ENCODE measurements around the gene KAZN.

KAZN gene

DNA sequence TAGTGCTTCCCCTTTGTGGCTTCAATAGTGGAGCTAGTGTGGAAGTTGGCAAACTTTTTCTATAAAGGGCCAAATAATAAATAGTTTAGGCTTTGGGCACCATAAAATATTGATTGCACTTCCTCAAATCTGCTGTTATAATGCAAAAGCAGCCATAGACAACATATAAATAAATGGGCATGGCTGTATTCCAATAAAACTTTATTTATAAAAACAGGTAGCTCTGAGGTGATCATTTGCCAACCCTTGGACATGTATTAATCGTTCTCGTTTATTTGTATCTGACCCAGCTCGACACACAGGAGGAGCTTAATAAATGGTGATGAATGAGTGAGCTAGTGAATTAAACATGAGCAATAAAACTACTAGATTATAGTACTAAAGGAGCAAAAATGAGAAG, 13.3 kb downstream of the KAZN start:
- Histone ChIP-seq H3K79me1 (replicated peaks; ENCODE audit: low read length, poor library complexity, severe bottlenecking) (no peaks in the 10 kb centered on the region), H4K91ac (ENCODE audit: low read length) (no peak overlapping the region), H3K36me3 (ENCODE audit: control insufficient read depth in 1 of 2, insufficient read depth in 2 of 2, low read depth in 1 of 2, low read length in 2 of 2) (no peaks in the 10 kb centered on the region), H3K23ac (ENCODE audit: low read length in 2 of 2) (no peak overlapping the region), H3K27me3 (ENCODE audit: control insufficient read depth in 1 of 2, insufficient read depth in 1 of 2, low read length in 2 of 2) (no peaks in the 10 kb centered on the region), H3K4me3 (ENCODE audit: insufficient read depth in 1 of 2, low read depth in 1 of 2, low read length in 2 of 2) (no peak overlapping the region), H3K9ac (ENCODE audit: low read length) (no peak overlapping the region), H2BK5ac (ENCODE audit: low read depth, low read length, poor library complexity, severe bottlenecking) (no peak overlapping the region), H3K4ac (ENCODE audit: low read depth in 1 of 2, low read length in 2 of 2) (no peak overlapping the region), H3K18ac (ENCODE audit: low read depth in 1 of 2, low read length in 2 of 2) (no peak overlapping the region), H2BK15ac (ENCODE audit: low read depth, poor library complexity, severe bottlenecking) (no peak overlapping the region), H3K14ac (ENCODE audit: low read length in 2 of 2) (no peak overlapping the region), H3K4me2 (ENCODE audit: low read length, poor library complexity, severe bottlenecking) (no peak overlapping the region), H2AK5ac (ENCODE audit: low read length, severe bottlenecking) (no peak overlapping the region), H3K27ac (ENCODE audit: low read length, poor library complexity, severe bottlenecking) (no peak overlapping the region), H2BK120ac (ENCODE audit: low read depth, low read length) (no peak overlapping the region), H2AFZ (ENCODE audit: low read depth, low read length) (no peak overlapping the region), H4K8ac (ENCODE audit: low read length) (no peak overlapping the region), H2BK12ac (ENCODE audit: low read length in 2 of 2) (no peak overlapping the region), H3K9me3 (ENCODE audit: control insufficient read depth, low read length) (no peaks in the 10 kb centered on the region), H3K4me1 (ENCODE audit: control insufficient read depth, insufficient read depth, low read depth, low read length) (no peaks in the 10 kb centered on the region)
- no peak for DNase-seq
- WGBS: 89% methylated on average over 3 of the region's 3 CpGs

DNA sequence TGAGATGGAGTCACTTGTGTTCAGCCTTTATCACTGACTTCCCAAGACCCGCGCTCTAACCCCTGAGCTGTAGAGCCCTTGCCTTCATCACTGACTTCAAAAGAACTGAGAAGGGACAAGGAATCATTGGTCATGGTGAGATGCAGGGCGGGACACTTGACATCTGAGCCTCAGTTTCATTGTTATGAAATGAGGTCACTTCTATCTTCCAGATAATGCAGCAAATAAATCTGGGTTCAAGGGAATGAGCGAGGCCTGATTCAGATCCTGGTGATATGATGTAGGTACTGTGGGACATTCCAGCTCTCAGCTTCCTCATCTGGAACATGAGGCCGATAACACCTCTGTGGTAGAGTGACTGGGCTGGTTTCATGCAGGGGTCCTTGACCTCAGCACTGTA, 13.8 kb downstream of the KAZN start:
- H3K14ac ChIP-seq (ENCODE audit: low read length in 2 of 2): no peak overlapping the region
- no peak overlapping the region for H2BK5ac ChIP-seq (ENCODE audit: low read depth, low read length, poor library complexity, severe bottlenecking)
- no peaks in the 10 kb centered on the region for H3K27me3 ChIP-seq (ENCODE audit: control insufficient read depth in 1 of 2, insufficient read depth in 1 of 2, low read length in 2 of 2)
- no peaks in the 10 kb centered on the region for H3K4me1 ChIP-seq (ENCODE audit: control insufficient read depth, insufficient read depth, low read depth, low read length)
- 81% methylated on average over 5 of the region's 5 CpGs for WGBS
- DNase-seq: no peak
- no peak overlapping the region for H3K4me2 ChIP-seq (ENCODE audit: low read length, poor library complexity, severe bottlenecking)
- H3K36me3 ChIP-seq (ENCODE audit: control insufficient read depth in 1 of 2, insufficient read depth in 2 of 2, low read depth in 1 of 2, low read length in 2 of 2): no peaks in the 10 kb centered on the region
- no peak overlapping the region for H2AFZ ChIP-seq (ENCODE audit: low read depth, low read length)
- no peak overlapping the region for H3K23ac ChIP-seq (ENCODE audit: low read length in 2 of 2)
- no peaks in the 10 kb centered on the region for H3K79me1 ChIP-seq (replicated peaks; ENCODE audit: low read length, poor library complexity, severe bottlenecking)
- no peak overlapping the region for H2BK15ac ChIP-seq (ENCODE audit: low read depth, poor library complexity, severe bottlenecking)
- no peak overlapping the region for H3K9ac ChIP-seq (ENCODE audit: low read length)
- H3K4me3 ChIP-seq (ENCODE audit: insufficient read depth in 1 of 2, low read depth in 1 of 2, low read length in 2 of 2): no peak overlapping the region
- no peak overlapping the region for H2BK12ac ChIP-seq (ENCODE audit: low read length in 2 of 2)
- H2AK5ac ChIP-seq (ENCODE audit: low read length, severe bottlenecking): no peak overlapping the region
- no peaks in the 10 kb centered on the region for H3K9me3 ChIP-seq (ENCODE audit: control insufficient read depth, low read length)
- no peak overlapping the region for H2BK120ac ChIP-seq (ENCODE audit: low read depth, low read length)
- H4K8ac ChIP-seq (ENCODE audit: low read length): no peak overlapping the region
- H3K4ac ChIP-seq (ENCODE audit: low read depth in 1 of 2, low read length in 2 of 2): no peak overlapping the region
- no peak overlapping the region for H3K18ac ChIP-seq (ENCODE audit: low read depth in 1 of 2, low read length in 2 of 2)
- H4K91ac ChIP-seq (ENCODE audit: low read length): no peak overlapping the region
- H3K27ac ChIP-seq (ENCODE audit: low read length, poor library complexity, severe bottlenecking): no peak overlapping the region

DNA sequence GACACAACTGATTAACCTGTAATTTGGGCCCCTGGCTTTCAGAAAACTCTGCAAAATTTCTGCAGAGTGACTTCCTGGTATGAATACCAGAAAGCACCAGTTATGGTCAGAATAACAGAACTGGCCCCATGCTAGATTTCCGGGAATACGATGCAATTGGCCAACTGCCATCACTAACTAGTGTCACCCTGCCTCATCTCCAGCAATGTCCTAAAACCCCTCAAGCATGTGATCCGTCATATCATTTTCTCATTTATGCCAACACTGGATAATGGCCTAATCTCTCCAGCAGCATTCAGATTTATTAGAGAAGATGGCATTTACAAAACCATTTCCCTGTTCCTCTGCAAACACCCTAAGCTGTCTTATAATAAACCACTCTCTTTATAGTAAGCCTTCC, 15.4 kb downstream of the KAZN start:
- no peak overlapping the region for H3K18ac ChIP-seq (ENCODE audit: low read depth in 1 of 2, low read length in 2 of 2)
- no peak overlapping the region for H2BK12ac ChIP-seq (ENCODE audit: low read length in 2 of 2)
- no peak for DNase-seq
- WGBS: 89% methylated on average over 3 of the region's 3 CpGs
- H2BK15ac ChIP-seq (ENCODE audit: low read depth, poor library complexity, severe bottlenecking): no peak overlapping the region
- H2BK120ac ChIP-seq (ENCODE audit: low read depth, low read length): no peak overlapping the region
- H3K4ac ChIP-seq (ENCODE audit: low read depth in 1 of 2, low read length in 2 of 2): no peak overlapping the region
- H3K9me3 ChIP-seq (ENCODE audit: control insufficient read depth, low read length): no peaks in the 10 kb centered on the region
- no peak overlapping the region for H3K4me3 ChIP-seq (ENCODE audit: insufficient read depth in 1 of 2, low read depth in 1 of 2, low read length in 2 of 2)
- no peaks in the 10 kb centered on the region for H3K4me1 ChIP-seq (ENCODE audit: control insufficient read depth, insufficient read depth, low read depth, low read length)
- H2AK5ac ChIP-seq (ENCODE audit: low read length, severe bottlenecking): no peak overlapping the region
- H4K8ac ChIP-seq (ENCODE audit: low read length): no peak overlapping the region
- H2AFZ ChIP-seq (ENCODE audit: low read depth, low read length): no peak overlapping the region
- H3K14ac ChIP-seq (ENCODE audit: low read length in 2 of 2): no peak overlapping the region
- no peak overlapping the region for H2BK5ac ChIP-seq (ENCODE audit: low read depth, low read length, poor library complexity, severe bottlenecking)
- no peak overlapping the region for H3K27ac ChIP-seq (ENCODE audit: low read length, poor library complexity, severe bottlenecking)
- no peak overlapping the region for H3K23ac ChIP-seq (ENCODE audit: low read length in 2 of 2)
- no peak overlapping the region for H3K4me2 ChIP-seq (ENCODE audit: low read length, poor library complexity, severe bottlenecking)
- no peak overlapping the region for H3K9ac ChIP-seq (ENCODE audit: low read length)
- no peaks in the 10 kb centered on the region for H3K79me1 ChIP-seq (replicated peaks; ENCODE audit: low read length, poor library complexity, severe bottlenecking)
- H4K91ac ChIP-seq (ENCODE audit: low read length): no peak overlapping the region
- no peaks in the 10 kb centered on the region for H3K36me3 ChIP-seq (ENCODE audit: control insufficient read depth in 1 of 2, insufficient read depth in 2 of 2, low read depth in 1 of 2, low read length in 2 of 2)
- H3K27me3 ChIP-seq (ENCODE audit: control insufficient read depth in 1 of 2, insufficient read depth in 1 of 2, low read length in 2 of 2): no peaks in the 10 kb centered on the region

DNA sequence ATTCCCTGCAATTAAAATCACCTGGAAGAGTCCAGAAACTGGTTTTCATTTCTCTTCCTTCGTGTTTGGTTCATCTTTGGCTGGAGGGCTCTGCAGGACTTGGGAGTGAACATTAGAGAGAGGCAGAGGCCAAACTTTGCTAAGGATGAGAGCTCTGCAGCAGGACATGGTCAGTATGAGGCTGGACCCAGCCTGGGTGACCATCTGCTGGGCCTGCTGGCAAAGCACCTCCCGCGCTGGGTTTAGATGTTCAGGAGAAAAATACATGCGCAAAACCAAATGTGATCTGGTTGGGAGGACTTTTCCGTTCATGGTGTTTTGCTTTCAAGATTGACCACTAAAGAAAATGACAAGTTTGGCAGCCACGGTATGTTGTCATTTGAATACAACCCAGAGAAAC, 15.9 kb downstream of the KAZN start:
- H3K79me1 ChIP-seq (replicated peaks; ENCODE audit: low read length, poor library complexity, severe bottlenecking): no peaks in the 10 kb centered on the region
- no peak overlapping the region for H2BK12ac ChIP-seq (ENCODE audit: low read length in 2 of 2)
- no peak overlapping the region for H3K4me3 ChIP-seq (ENCODE audit: insufficient read depth in 1 of 2, low read depth in 1 of 2, low read length in 2 of 2)

More for the DNA sequence above, 15.9 kb downstream of the KAZN start:
- 93% methylated on average over 6 of the region's 6 CpGs for WGBS
- H3K9me3 ChIP-seq (ENCODE audit: control insufficient read depth, low read length): no peaks in the 10 kb centered on the region
- H3K4me2 ChIP-seq (ENCODE audit: low read length, poor library complexity, severe bottlenecking): no peak overlapping the region
- H2BK15ac ChIP-seq (ENCODE audit: low read depth, poor library complexity, severe bottlenecking): no peak overlapping the region
- no peak overlapping the region for H3K27ac ChIP-seq (ENCODE audit: low read length, poor library complexity, severe bottlenecking)
- H2AK5ac ChIP-seq (ENCODE audit: low read length, severe bottlenecking): no peak overlapping the region
- H2BK120ac ChIP-seq (ENCODE audit: low read depth, low read length): no peak overlapping the region
- no peak overlapping the region for H3K14ac ChIP-seq (ENCODE audit: low read length in 2 of 2)
- no peaks in the 10 kb centered on the region for H3K27me3 ChIP-seq (ENCODE audit: control insufficient read depth in 1 of 2, insufficient read depth in 1 of 2, low read length in 2 of 2)
- H3K36me3 ChIP-seq (ENCODE audit: control insufficient read depth in 1 of 2, insufficient read depth in 2 of 2, low read depth in 1 of 2, low read length in 2 of 2): no peaks in the 10 kb centered on the region
- H2BK5ac ChIP-seq (ENCODE audit: low read depth, low read length, poor library complexity, severe bottlenecking): no peak overlapping the region
- no peak for DNase-seq
- H3K4ac ChIP-seq (ENCODE audit: low read depth in 1 of 2, low read length in 2 of 2): no peak overlapping the region
- no peak overlapping the region for H4K91ac ChIP-seq (ENCODE audit: low read length)
- H2AFZ ChIP-seq (ENCODE audit: low read depth, low read length): no peak overlapping the region
- H3K9ac ChIP-seq (ENCODE audit: low read length): no peak overlapping the region
- H3K4me1 ChIP-seq (ENCODE audit: control insufficient read depth, insufficient read depth, low read depth, low read length): no peaks in the 10 kb centered on the region
- no peak overlapping the region for H3K23ac ChIP-seq (ENCODE audit: low read length in 2 of 2)
- H4K8ac ChIP-seq (ENCODE audit: low read length): no peak overlapping the region
- no peak overlapping the region for H3K18ac ChIP-seq (ENCODE audit: low read depth in 1 of 2, low read length in 2 of 2)
